GM12864 (cell line): ENCODE results near the gene TTLL7.
"Not testable (repeated sequence)": the region's sequence is repeated elsewhere in the genome, so short reads cannot be mapped to it uniquely, and the experiment has no call there.

Source experiments
- DNase-seq: peaks from one replicate; pipeline ENCODE4 v3.0.0-alpha.2; 2011; ENCODE audit warnings: low read depth
- H3K4me3 ChIP-seq: 2 replicates; pipeline ENCODE4 v1.5.1; 2011; ENCODE audit warnings: mild to moderate bottlenecking, low read depth, low read length, control low read depth
- TF ChIP-seq, protein P1 (sequence below): IDR thresholded peaks from 2 replicates; pipeline ENCODE4 v1.5.1; 2011; ENCODE audit warnings: low read depth, mild to moderate bottlenecking, moderate library complexity, low read length, control low read depth, inconsistent platforms; ENCODE audit errors: missing control alignments

Gene TTLL7

GRCh38 chr1:83997631-83998030 lies 1.3 kb downstream of the TTLL7 start:
- no peak overlapping the region for H3K4me3 ChIP-seq
- TF ChIP-seq, protein P1, sequence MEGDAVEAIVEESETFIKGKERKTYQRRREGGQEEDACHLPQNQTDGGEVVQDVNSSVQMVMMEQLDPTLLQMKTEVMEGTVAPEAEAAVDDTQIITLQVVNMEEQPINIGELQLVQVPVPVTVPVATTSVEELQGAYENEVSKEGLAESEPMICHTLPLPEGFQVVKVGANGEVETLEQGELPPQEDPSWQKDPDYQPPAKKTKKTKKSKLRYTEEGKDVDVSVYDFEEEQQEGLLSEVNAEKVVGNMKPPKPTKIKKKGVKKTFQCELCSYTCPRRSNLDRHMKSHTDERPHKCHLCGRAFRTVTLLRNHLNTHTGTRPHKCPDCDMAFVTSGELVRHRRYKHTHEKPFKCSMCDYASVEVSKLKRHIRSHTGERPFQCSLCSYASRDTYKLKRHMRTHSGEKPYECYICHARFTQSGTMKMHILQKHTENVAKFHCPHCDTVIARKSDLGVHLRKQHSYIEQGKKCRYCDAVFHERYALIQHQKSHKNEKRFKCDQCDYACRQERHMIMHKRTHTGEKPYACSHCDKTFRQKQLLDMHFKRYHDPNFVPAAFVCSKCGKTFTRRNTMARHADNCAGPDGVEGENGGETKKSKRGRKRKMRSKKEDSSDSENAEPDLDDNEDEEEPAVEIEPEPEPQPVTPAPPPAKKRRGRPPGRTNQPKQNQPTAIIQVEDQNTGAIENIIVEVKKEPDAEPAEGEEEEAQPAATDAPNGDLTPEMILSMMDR, result no peak
- no peak for DNase-seq

DNA sequence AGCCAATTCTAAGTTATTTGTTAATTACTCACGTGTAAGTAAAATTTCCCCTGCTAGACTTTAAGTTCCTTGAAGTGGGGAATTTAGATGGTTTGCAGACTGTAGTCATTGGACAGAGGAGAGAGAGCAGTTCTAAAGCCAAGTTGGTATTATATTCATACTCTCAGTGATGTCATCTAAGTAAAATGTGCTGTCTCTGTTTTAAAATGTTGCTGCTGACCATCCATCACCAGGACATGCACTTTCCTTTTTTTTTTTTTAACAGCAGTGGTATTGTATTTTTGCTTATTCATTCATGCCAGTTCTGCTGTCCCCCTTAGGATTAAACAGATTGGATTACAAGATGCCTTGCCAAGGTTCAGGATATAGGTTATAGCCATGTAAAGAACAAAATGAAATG lies 2.3 kb downstream of the TTLL7 start:
- TF ChIP-seq, protein P1, result no peak
- no peak for DNase-seq
- H3K4me3 ChIP-seq, result no peak overlapping the region

- DNase-seq, result no peak
- H3K4me3 ChIP-seq, result no peak overlapping the region
- TF ChIP-seq, protein P1, result no peak
Observed at GRCh38 chr1:83996191-83996590, 2.7 kb downstream of the TTLL7 start.

GRCh38 chr1:83995649-83996048 lies 3.3 kb downstream of the TTLL7 start:
- H3K4me3 ChIP-seq, result no peak overlapping the region
- TF ChIP-seq, protein P1, result no peak

GRCh38 chr1:83994111-83994510 lies 4.8 kb downstream of the TTLL7 start:
- H3K4me3 ChIP-seq, result no peak overlapping the region
- TF ChIP-seq, protein P1, result no peak
- no peak for DNase-seq

More at GRCh38 chr1:83995649-83996048, 3.3 kb downstream of the TTLL7 start:
- DNase-seq, result no peak

DNA sequence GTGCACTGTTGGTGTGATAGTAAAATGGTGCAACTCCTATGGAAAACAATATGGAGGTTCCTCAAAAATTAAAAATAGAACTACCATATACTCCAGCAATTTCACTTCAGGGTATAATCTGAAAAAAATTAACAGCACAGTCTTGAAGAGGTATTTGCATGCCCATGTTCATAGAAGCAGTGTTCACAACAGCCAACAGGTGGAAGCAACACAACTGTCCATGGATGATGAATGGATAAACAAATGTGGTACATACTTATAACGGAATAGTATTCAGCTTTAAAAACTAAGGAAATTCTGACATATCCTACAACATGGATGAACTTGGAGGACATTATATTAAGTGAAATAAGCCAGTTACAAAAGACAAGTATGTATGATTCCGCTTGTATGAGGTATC lies 8.2 kb downstream of the TTLL7 start:
- no peak overlapping the region for H3K4me3 ChIP-seq
- TF ChIP-seq, protein P1, result no peak
- DNase-seq, result no peak

- TF ChIP-seq, protein P1, result no peak
- no peak overlapping the region for H3K4me3 ChIP-seq
- DNase-seq, result no peak
Observed at GRCh38 chr1:83985048-83985447, 13.9 kb downstream of the TTLL7 start.

GRCh38 chr1:83983918-83984317 lies 15.0 kb downstream of the TTLL7 start:
- not testable (repeated sequence) for H3K4me3 ChIP-seq, DNase-seq
